ENCODE results near the gene BAZ1B. TPM values are rescaled to one million over a fixed set of nuclear protein-coding genes. Genes with fewer than 3 reads are reported as not detected.

Gene BAZ1B
- total and polyA plus RNA-seq, 9 of the 15 experiments (the other 6 are each of a cell fraction or from before 2014, with no cell fraction given), result 15.0 to 134 (median 79.5) TPM

GRCh38 chr7:73431041-73431835 is 90.9 kb downstream of the BAZ1B start (continued):
- TF ChIP-seq CHD7 (IDR thresholded peaks at IDR 0.05; ENCODE audit: low read depth, low read length), result no peak
- no peak for TF ChIP-seq FOXP1 (CRISPR knock-in tag; IDR thresholded peaks at IDR 0.05)
- TF ChIP-seq HMG20B (CRISPR knock-in tag; IDR thresholded peaks at IDR 0.05), result no peak
- TF ChIP-seq TFAM (CRISPR knock-in tag; conservative IDR thresholded peaks at IDR 0.05), result no peak
- TF ChIP-seq ZNF644 (tag; IDR thresholded peaks at IDR 0.05; ENCODE audit: low read depth), result no peak
- TF ChIP-seq ZNF764 (CRISPR knock-in tag; IDR thresholded peaks at IDR 0.05; ENCODE audit: low read depth), result no peak
- peak; percentile 49; the same call in 1 of the 2 replicates for TF ChIP-seq TSC22D4 (tag; IDR thresholded peaks at IDR 0.05)
- TF ChIP-seq BHLHE40 (IDR thresholded peaks at IDR 0.05; ENCODE audit: low read length), result peak; percentile 75; the same call in 1 of the 2 replicates
- no peak for TF ChIP-seq ZNF263 (CRISPR knock-in tag; IDR thresholded peaks at IDR 0.05; ENCODE audit: borderline replicate concordance)
- TF ChIP-seq ZNF766 (CRISPR knock-in tag; conservative IDR thresholded peaks at IDR 0.05), result no peak
- no peak for TF ChIP-seq LCOR (CRISPR knock-in tag; IDR thresholded peaks at IDR 0.05)
